Upper lobe of left lung (tissue), 6 donors: Measurements from ENCODE around the gene TMEM190. TPM values are rescaled to one million over a fixed set of nuclear protein-coding genes. Genes with fewer than 3 reads are reported as not detected.
"Not testable (repeated sequence)": the region's sequence is repeated elsewhere in the genome, so short reads cannot be mapped to it uniquely, and the experiment has no call there.

Experiments
- ATAC-seq, 2 donors: fragments of 200-7000 bp; cut with Tn5 transposase; one replicate each; pipeline ENCODE4 v1.9.1; 2022; ENCODE audit warnings: mild to moderate bottlenecking in 2 of 2, moderate library complexity in 2 of 2; ENCODE audit not compliant: low FRiP score in 2 of 2
- DNase-seq, 2 donors: peaks; one replicate each; pipeline ENCODE4 v3.0.0-alpha.2; 2019 to 2020
- H3K27ac ChIP-seq, 4 donors: fragments of 200-600 bp; sonication (generic); one replicate each; pipeline ENCODE4 v1.5.1; 2016 to 2019
- H3K27me3 ChIP-seq, 4 donors: fragments of 200-600 bp; sonication (generic); one replicate each; pipeline ENCODE4 v1.5.1; 2017 to 2019
- H3K36me3 ChIP-seq, 4 donors: fragments of 200-600 bp; sonication (generic); one replicate each; pipeline ENCODE4 v1.5.1; 2016 to 2019
- H3K4me1 ChIP-seq, 4 donors: fragments of 200-600 bp; sonication (generic); one replicate each; pipeline ENCODE4 v1.5.1; 2018 to 2019
- H3K4me3 ChIP-seq, 4 donors: fragments of 200-600 bp; sonication (generic); one replicate each; pipeline ENCODE4 v1.5.1; 2017 to 2019; ENCODE audit warnings: mild to moderate bottlenecking in 2 of 4, moderate library complexity in 1 of 4
- H3K9me3 ChIP-seq, 4 donors: fragments of 200-600 bp; sonication (generic); one replicate each; pipeline ENCODE4 v1.5.1; 2018 to 2019
- CTCF ChIP-seq, 6 experiments: fragments of 450-650 bp in 4 of 6; fragments of 200-600 bp in 2 of 6; sonication (generic) in 2 of 6; IDR thresholded peaks; one replicate each; pipeline ENCODE4 v1.5.1; 2016 to 2019; ENCODE audit warnings: antibody characterized with exemption in 6 of 6
- EP300 ChIP-seq, 4 donors: sonication (generic); formaldehyde crosslinking; IDR thresholded peaks; one replicate each; pipeline ENCODE4 v1.5.1; 2017; ENCODE audit warnings: antibody characterized with exemption in 4 of 4, control low read depth in 2 of 4
- POLR2A ChIP-seq, 4 donors: fragments of 450-650 bp; IDR thresholded peaks; one replicate each; pipeline ENCODE4 v1.5.1; 2016 to 2017; ENCODE audit warnings: antibody characterized with exemption in 4 of 4, mild to moderate bottlenecking in 2 of 4
- POLR2AphosphoS5 ChIP-seq, 2 donors: sonication (generic); formaldehyde crosslinking; IDR thresholded peaks; one replicate each; pipeline ENCODE4 v1.5.1; 2017; ENCODE audit warnings: antibody characterized with exemption in 2 of 2
- WGBS, 2 donors: methylation state at CpG; one replicate each; pipeline ENCODE4 v1.1.5; 2017 to 2018; 5-methylcytosine and 5-hydroxymethylcytosine counted together
- total RNA-seq, 6 donors: library from RNA; depleted of rRNA in 4 of 6; stranded (reverse); fragments of >200 nt in 4 of 6; gene quantifications; one replicate each; pipeline versions ENCODE4 v1.1.0 to v1.2.1, GENCODE V29; 2016 to 2021
- donor health status: DM: no; HTN: no; CAD: no; lungs with moderate emphysema.
- donor health status: DM: no; HTN: yes; CAD: no; lungs with severe emphysema.

Gene TMEM190
- total RNA-seq, 6 donors from 2014 or later: 0.92 to 48.6 (median 20.9) TPM

DNA sequence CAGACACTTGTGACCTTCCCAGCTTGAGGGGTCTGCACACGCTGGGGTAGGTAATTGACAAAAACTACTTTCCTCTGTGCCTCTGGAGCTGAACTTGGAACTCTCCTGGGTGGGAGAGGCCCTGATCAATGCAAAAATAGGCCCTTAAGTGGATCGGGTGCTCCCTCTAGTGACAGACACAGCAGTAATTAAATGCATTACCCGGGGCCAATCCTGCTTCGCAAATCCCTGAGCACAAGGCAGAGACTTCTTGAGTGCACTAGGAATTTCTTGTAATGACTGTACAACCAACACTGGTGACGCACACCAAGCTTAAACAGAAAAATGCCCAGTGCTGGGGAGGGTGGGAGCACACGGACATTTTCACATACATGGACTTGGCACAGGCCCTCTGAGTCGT is 41.6 kb downstream of the TMEM190 start:
- 19 to 22% methylated on average over 6 to 7 of the region's 7 CpGs for WGBS, 2 donors
- no peak overlapping the region for H3K27ac ChIP-seq
- H3K27me3 ChIP-seq: no peaks in the 10 kb centered on the region
- H3K4me3 ChIP-seq: no peak overlapping the region
- TF ChIP-seq CTCF (IDR thresholded peaks at IDR 0.05): peak; percentile 35 to 66 (median 54)
- TF ChIP-seq EP300 (IDR thresholded peaks at IDR 0.05): no peak
- ATAC-seq: peak; percentile 71 to 89
- no peaks in the 10 kb centered on the region for H3K4me1 ChIP-seq
- no peaks in the 10 kb centered on the region for H3K9me3 ChIP-seq
- peak in 1 of 2 donors; percentile 39 for DNase-seq
- H3K36me3 ChIP-seq: no peaks in the 10 kb centered on the region

DNA sequence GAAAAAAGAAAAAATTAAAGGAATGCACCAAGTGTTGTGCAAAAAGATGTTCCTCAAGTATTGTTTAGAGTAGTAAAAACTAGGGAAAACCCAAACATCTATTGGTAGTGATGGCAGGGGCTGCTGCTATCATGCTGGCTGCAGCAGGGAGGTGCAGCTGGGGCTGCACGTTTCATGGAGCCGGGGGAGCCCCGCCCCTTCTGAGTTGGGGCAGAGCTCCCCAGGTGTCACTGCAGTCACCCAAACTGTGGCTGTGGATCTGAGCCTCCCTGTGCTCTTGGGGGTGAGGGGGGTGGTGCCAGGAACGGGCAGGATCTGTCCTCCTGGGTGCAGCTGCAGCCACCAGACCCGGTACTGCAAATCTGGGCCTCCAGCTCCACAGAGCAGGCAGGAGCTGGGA is 42.5 kb downstream of the TMEM190 start:
- no peaks in the 10 kb centered on the region for H3K27me3 ChIP-seq
- H3K36me3 ChIP-seq: no peaks in the 10 kb centered on the region
- no peaks in the 10 kb centered on the region for H3K9me3 ChIP-seq
- WGBS, 2 donors: 59 to 73% methylated on average over 3 to 5 of the region's 5 CpGs
- H3K4me1 ChIP-seq: no peaks in the 10 kb centered on the region
- no peak overlapping the region for H3K4me3 ChIP-seq
- ATAC-seq: no peak
- DNase-seq: no peak
- no peak for TF ChIP-seq POLR2A (IDR thresholded peaks at IDR 0.05)
- no peak for TF ChIP-seq EP300 (IDR thresholded peaks at IDR 0.05)
- no peak for TF ChIP-seq CTCF (IDR thresholded peaks at IDR 0.05)
- no peak for TF ChIP-seq POLR2AphosphoS5 (IDR thresholded peaks at IDR 0.05)
- H3K27ac ChIP-seq: no peak overlapping the region

- DNase-seq: no peak
- Histone ChIP-seq H3K4me3 (no peak overlapping the region), H3K9me3 (no peaks in the 10 kb centered on the region), H3K27ac (no peak overlapping the region), H3K27me3 (no peaks in the 10 kb centered on the region), H3K4me1 (no peaks in the 10 kb centered on the region), H3K36me3 (no peaks in the 10 kb centered on the region)
- TF ChIP-seq CTCF (IDR thresholded peaks at IDR 0.05) (no peak), EP300 (IDR thresholded peaks at IDR 0.05) (no peak), POLR2A (IDR thresholded peaks at IDR 0.05) (no peak), POLR2AphosphoS5 (IDR thresholded peaks at IDR 0.05) (no peak)
- WGBS, 2 donors: 60 to 70% methylated on average over 1 to 5 of the region's 5 CpGs
- ATAC-seq: no peak
Observed at GRCh38 chr19:55419624-55420236, 43.1 kb downstream of the TMEM190 start.

DNA sequence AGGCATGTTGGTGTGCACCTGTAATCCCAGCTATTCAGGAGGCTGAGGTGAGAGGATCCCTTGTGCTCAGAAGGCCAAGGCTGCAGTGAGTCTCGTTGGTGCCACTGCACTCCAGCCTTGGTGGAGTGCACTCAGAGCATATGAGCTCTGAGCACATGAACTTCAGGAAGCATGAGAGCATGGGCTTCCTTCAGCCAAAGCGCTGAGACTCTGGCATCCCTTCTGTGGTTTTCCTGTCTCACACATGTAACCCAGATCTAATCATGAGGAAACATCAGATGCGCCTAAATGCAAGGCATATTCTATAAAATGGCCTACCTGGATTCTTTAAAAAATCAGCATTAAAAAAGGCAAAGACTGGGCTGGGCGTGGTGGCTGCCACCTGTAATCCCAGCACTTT is 44.7 kb downstream of the TMEM190 start:
- H3K9me3 ChIP-seq, H3K4me3 ChIP-seq, ATAC-seq, H3K27ac ChIP-seq, H3K27me3 ChIP-seq, H3K4me1 ChIP-seq, DNase-seq, H3K36me3 ChIP-seq: not testable (repeated sequence)
- WGBS, 2 donors: 43 to 45% methylated on average over 3 to 4 of the region's 4 CpGs

DNA sequence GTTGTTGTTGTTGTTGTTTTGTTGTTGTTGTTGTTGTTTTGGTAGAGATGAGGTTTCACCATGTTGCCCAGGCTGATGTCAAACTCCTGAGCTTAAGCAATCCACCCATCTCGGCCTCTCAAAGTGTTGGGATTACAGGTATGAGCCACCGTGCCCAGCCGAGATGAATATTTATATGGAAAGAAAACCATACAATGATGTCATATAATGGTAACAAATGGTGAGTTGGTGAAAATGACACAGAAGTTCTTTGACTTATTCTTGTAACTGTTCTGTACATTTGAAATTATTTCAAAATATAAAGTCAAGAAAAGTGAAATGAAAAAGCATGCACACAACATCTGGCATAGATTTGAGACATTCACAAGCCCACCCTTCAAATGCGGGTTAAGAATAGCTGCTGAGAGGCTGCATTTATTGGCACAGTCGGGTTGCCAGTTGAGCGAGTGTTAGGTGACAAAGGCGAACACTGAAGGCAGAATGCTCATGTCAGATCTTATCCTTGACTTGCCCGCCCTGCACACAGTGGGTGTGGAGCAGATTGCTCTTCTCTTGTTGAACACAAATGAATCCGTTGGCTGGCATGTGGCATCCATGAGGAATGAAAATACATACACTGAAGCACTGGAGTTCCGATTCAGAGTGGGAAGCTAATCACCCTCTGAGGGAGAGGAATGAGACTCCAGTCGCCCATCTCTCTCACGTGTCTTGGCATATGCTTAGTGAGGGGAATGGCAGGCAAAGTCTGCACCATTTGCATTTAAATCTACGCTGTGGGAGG is 46.8 kb downstream of the TMEM190 start:
- Histone ChIP-seq H3K36me3 (no peaks in the 10 kb centered on the region), H3K27me3 (no peaks in the 10 kb centered on the region), H3K4me1 (no peaks in the 10 kb centered on the region), H3K27ac (no peak overlapping the region), H3K9me3 (no peaks in the 10 kb centered on the region), H3K4me3 (no peak overlapping the region)
- TF ChIP-seq POLR2AphosphoS5 (IDR thresholded peaks at IDR 0.05) (no peak), EP300 (IDR thresholded peaks at IDR 0.05) (no peak), CTCF (IDR thresholded peaks at IDR 0.05) (no peak), POLR2A (IDR thresholded peaks at IDR 0.05) (no peak)
- WGBS, 2 donors: 73 to 77% methylated on average over 13 of the region's 13 CpGs
- no peak for DNase-seq
- no peak for ATAC-seq
